GM12872 (cell line): ENCODE data around the gene MYLK4.

Source experiments
- CTCF ChIP-seq: IDR thresholded peaks from 3 replicates; pipeline ENCODE4 v1.5.1; 2011; ENCODE audit warnings: low read depth, mild to moderate bottlenecking, low read length, moderate library complexity; ENCODE audit not compliant: insufficient read depth

The MYLK4 gene

GRCh38 chr6:2651536-2651935 lies 99.2 kb downstream of the MYLK4 start:
- no peak for TF ChIP-seq CTCF

GRCh38 chr6:2646346-2646745 lies 104.4 kb downstream of the MYLK4 start:
- no peak for TF ChIP-seq CTCF

GRCh38 chr6:2643935-2644539 lies 106.7 kb downstream of the MYLK4 start:
- no peak for TF ChIP-seq CTCF

GRCh38 chr6:2643130-2643529 lies 107.6 kb downstream of the MYLK4 start:
- TF ChIP-seq CTCF: no peak

- TF ChIP-seq CTCF: no peak
These were observed 109.5 kb downstream of the MYLK4 start for GRCh38 chr6:2641044-2641725.

- no peak for TF ChIP-seq CTCF
These were observed 110.2 kb downstream of the MYLK4 start for GRCh38 chr6:2640551-2640950.

- TF ChIP-seq CTCF: no peak
These were observed 110.8 kb downstream of the MYLK4 start for GRCh38 chr6:2639896-2640295.
